HepG2 (cell line): ENCODE measurements around the gene FGF14. TPM values are rescaled to one million over a fixed set of nuclear protein-coding genes. Genes with fewer than 3 reads are reported as not detected.

Experiments
- ATAC-seq: fragments of 200-7000 bp; cut with Tn5 transposase; 3 replicates; pipeline ENCODE4 v1.9.1; 2020; ENCODE audit warnings: mild to moderate bottlenecking, moderate library complexity
- BruUV-seq: library from RNA; stranded (reverse); fragments of 400-500 nt; replicated peaks from 2 replicates; lab custom pipeline; 2021; lab: Mats Ljungman, UMichigan
- CTCF ChIA-PET: fragments of 300-600 bp; formaldehyde crosslinking; extraction: SDS; loops from one replicate; lab custom pipeline; 2021; ENCODE audit warnings: low total read pairs, inconsistent platforms, low intra/inter-chr PET ratio; lab: Yijun Ruan, JAX
- POLR2A ChIA-PET: fragments of 350-600 bp; sonication (Branson Sonifier 250); formaldehyde crosslinking; loops from one replicate; lab custom pipeline; 2020; ENCODE audit warnings: antibody characterized with exemption, inconsistent platforms; lab: Yijun Ruan, JAX
- DNase-seq: peaks from one replicate; pipeline ENCODE4 v3.0.0-alpha.2; 2015; ENCODE audit warnings: low spot score
- FAIRE-seq: peaks from 3 replicates; lab custom pipeline; 2011; peaks lifted over from hg19 to GRCh38; lab: Jason Lieb, UNC
- H2AFZ ChIP-seq: one replicate; pipeline ENCODE4 v1.6.1; 2011; ENCODE audit warnings: low read length, inconsistent platforms
- H3K27ac ChIP-seq: fragments of 300-600 bp; 3 replicates; pipeline ENCODE4 v1.8.0; 2011; ENCODE audit warnings: mixed run types, mild to moderate bottlenecking, mixed read lengths, low read length, inconsistent platforms; ENCODE audit not compliant: insufficient read depth; ENCODE audit errors: extremely low read length
- H3K27me3 ChIP-seq, 2 experiments: fragments of 200-600 bp in 1 of 2; 2 replicates in 1 of 2; 3 replicates in 1 of 2; pipeline versions ENCODE4 v1.6.0 to v1.8.0; 2011; ENCODE audit warnings: low read length in 2 of 2, mild to moderate bottlenecking in 2 of 2, moderate library complexity in 2 of 2, inconsistent platforms in 1 of 2; ENCODE audit not compliant: insufficient read depth in 2 of 2, control insufficient read depth in 1 of 2
- H3K36me3 ChIP-seq, 2 experiments: fragments of 200-600 bp in 1 of 2; replicated peaks in 1 of 2; 2 replicates in 1 of 2; 3 replicates in 1 of 2; pipeline versions ENCODE4 v1.5.1 to v1.8.0; 2011; ENCODE audit warnings: low read length in 2 of 2, inconsistent platforms in 1 of 2; ENCODE audit not compliant: insufficient read depth in 2 of 2, control insufficient read depth in 1 of 2
- H3K4me1 ChIP-seq: 2 replicates; pipeline ENCODE4 v1.5.1; 2012; ENCODE audit warnings: low read length, inconsistent platforms; ENCODE audit not compliant: insufficient read depth
- H3K4me2 ChIP-seq: 2 replicates; pipeline ENCODE4 v1.6.0; 2011; ENCODE audit warnings: low read depth, low read length, inconsistent platforms
- H3K4me3 ChIP-seq, 3 experiments: fragments of 200-600 bp in 1 of 3; sonication (generic), shearing (Covaris generic) in 1 of 3; replicated peaks in 1 of 3; 2 replicates each; pipeline ENCODE4 v1.5.1; 2011 to 2016; ENCODE audit warnings: low read length in 3 of 3, inconsistent platforms in 2 of 3, low read depth in 2 of 3, mild to moderate bottlenecking in 2 of 3, control low read depth in 1 of 3, mixed read lengths in 1 of 3; ENCODE audit not compliant: insufficient read depth in 1 of 3
- H3K79me2 ChIP-seq: one replicate; pipeline ENCODE4 v1.6.1; 2011; ENCODE audit warnings: low read length, inconsistent platforms; ENCODE audit not compliant: insufficient read depth
- H3K9ac ChIP-seq: 2 replicates; pipeline ENCODE4 v1.6.0; 2011; ENCODE audit warnings: mild to moderate bottlenecking, low read depth, low read length, inconsistent platforms; ENCODE audit not compliant: insufficient read depth
- H3K9me3 ChIP-seq: 2 replicates; pipeline ENCODE4 v1.5.1; 2012; ENCODE audit warnings: mild to moderate bottlenecking, low read length
- H4K20me1 ChIP-seq: 2 replicates; pipeline ENCODE4 v1.6.0; 2011; ENCODE audit warnings: inconsistent platforms, mild to moderate bottlenecking, low read length, moderate library complexity; ENCODE audit not compliant: insufficient read depth
- TAF15 ChIP-seq: fragments of 200-400 bp; formaldehyde crosslinking; IDR thresholded peaks from one replicate; pipeline ENCODE4 v1.6.1; 2018; ENCODE audit warnings: mild to moderate bottlenecking, low read depth, low read length; ENCODE audit not compliant: poor library complexity, severe bottlenecking
- TBP ChIP-seq: sonication (generic); formaldehyde crosslinking; IDR thresholded peaks from 2 replicates; pipeline ENCODE4 v1.5.0; 2020; ENCODE audit warnings: missing genetic modification reagents
- ZBTB38 ChIP-seq: sonication (generic); formaldehyde crosslinking; IDR thresholded peaks from 2 replicates; pipeline ENCODE4 v1.5.1; 2020; ENCODE audit warnings: mild to moderate bottlenecking, missing genetic modification reagents
- ZSCAN31 ChIP-seq: sonication (generic); formaldehyde crosslinking; IDR thresholded peaks from 2 replicates; pipeline ENCODE4 v1.5.0; 2020; ENCODE audit warnings: low read depth, mild to moderate bottlenecking, missing genetic modification reagents
- WGBS: methylation state at CpG from one replicate; pipeline ENCODE4 v1.1.6; 2017; ENCODE audit warnings: low lambda C conversion rate; 5-methylcytosine and 5-hydroxymethylcytosine counted together
- in situ Hi-C: cut with HindIII; loops from 2 replicates; pipeline ENCODE4 v1.10.0; 2017; ENCODE audit warnings: low pct_unique_long_range_greater_than_20kb; ENCODE audit not compliant: extremely low pct_ligation_motif_present
- intact Hi-C: fragments of 100-400 bp; cut with micrococcal nuclease; formaldehyde crosslinking; loops from one replicate; pipeline ENCODE4 v1.10.0; 2022; ENCODE audit not compliant: unreplicated experiment
- polyA plus RNA-seq, 8 experiments: library from polyadenylated mRNA; depleted of rRNA in 3 of 8; stranded (reverse) in 7 of 8; unstranded in 1 of 8; fragments of >200 nt; fragmentation: Illumina TruSeq in 4 of 8; extraction: Trizol in 4 of 8; gene quantifications; 2 replicates each; pipeline versions ENCODE4 v1.2.1 to v1.2.3, GENCODE V29; 2011 to 2016; ENCODE audit warnings: low read depth in 4 of 8, missing spikeins in 1 of 8, mixed read lengths in 1 of 8; ENCODE audit not compliant: insufficient read depth in 1 of 8
- total RNA-seq, 5 experiments: library from RNA; depleted of rRNA; stranded (reverse); fragments of >200 nt; fragmentation: Illumina TruSeq; extraction: Trizol; gene quantifications; 2 replicates each; pipeline ENCODE4 v1.2.3, GENCODE V29; 2016; ENCODE audit warnings: low read depth in 1 of 5
- TF ChIP-seq, protein P1 (sequence below): sonication (generic); formaldehyde crosslinking; IDR thresholded peaks from 2 replicates; pipeline ENCODE4 v1.4.0; 2020; ENCODE audit warnings: missing genetic modification reagents
- TF ChIP-seq, protein P2 (sequence below): sonication (generic); formaldehyde crosslinking; IDR thresholded peaks from 2 replicates; pipeline ENCODE4 v1.4.0; 2020; ENCODE audit warnings: mild to moderate bottlenecking, missing genetic modification reagents
- TF ChIP-seq, protein P3 (sequence below): sonication (generic); formaldehyde crosslinking; IDR thresholded peaks from 2 replicates; pipeline ENCODE4 v1.4.0; 2020; ENCODE audit warnings: mild to moderate bottlenecking, missing genetic modification reagents

The FGF14 gene
- total and polyA plus RNA-seq, 2 of the 13 experiments (the other 11 are each of a cell fraction or from before 2014, with no cell fraction given) = not detected

DNA sequence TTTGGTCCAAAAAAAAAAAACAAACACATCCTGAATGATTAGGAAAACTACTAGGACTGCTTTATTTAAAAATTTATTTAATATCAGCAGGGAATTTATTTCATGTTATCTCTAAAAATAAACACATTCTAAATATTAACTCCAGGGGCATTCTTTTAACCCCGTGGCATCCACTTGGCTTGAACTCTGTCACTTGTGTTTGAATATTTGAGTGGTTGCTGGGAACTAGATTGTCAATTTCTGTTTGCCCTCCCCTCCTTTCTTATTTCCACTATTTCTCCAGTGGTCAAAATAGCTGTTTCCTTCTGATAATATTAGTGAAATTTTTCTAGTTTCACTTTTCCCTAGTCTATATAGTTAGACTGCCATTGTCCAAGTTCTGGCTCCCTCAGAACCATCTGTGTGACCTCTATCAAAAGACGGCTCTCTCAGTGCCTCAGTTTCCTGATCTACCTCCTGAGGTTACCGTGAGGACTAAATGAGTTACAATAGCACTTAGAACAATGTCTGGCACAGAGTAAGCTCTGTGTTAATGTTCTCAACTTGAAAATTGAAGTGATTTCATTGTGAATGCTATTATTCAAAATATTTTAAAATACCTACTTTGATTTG, 107.3 kb downstream of the FGF14 start:
- in situ Hi-C loops (no loop called here), intact Hi-C loops (no loop called here)
- Histone ChIP-seq H3K9ac (no peak overlapping the region), H2AFZ (no peak overlapping the region), H3K36me3 (no peaks in the 10 kb centered on the region), H3K4me2 (no peak overlapping the region), H3K4me1 (no peaks in the 10 kb centered on the region), H4K20me1 (no peaks in the 10 kb centered on the region), H3K27me3 (no peaks in the 10 kb centered on the region), H3K9me3 (no peaks in the 10 kb centered on the region), H3K27ac (no peak overlapping the region), H3K79me2 (no peaks in the 10 kb centered on the region), H3K4me3 (no peak overlapping the region)
- WGBS = 4% methylated on average over 3 of the region's 3 CpGs
- DNase-seq (no peak), ATAC-seq (no peak), FAIRE-seq (no peak)
- BruUV-seq = no TSS peak
- ChIA-PET POLR2A (no interaction called here), CTCF (no interaction called here)
- TF ChIP-seq ZBTB38 (CRISPR knock-in tag) (no peak), TAF15 (no peak), ZSCAN31 (CRISPR knock-in tag) (no peak), TBP (no peak)
- TF ChIP-seq, protein P1, sequence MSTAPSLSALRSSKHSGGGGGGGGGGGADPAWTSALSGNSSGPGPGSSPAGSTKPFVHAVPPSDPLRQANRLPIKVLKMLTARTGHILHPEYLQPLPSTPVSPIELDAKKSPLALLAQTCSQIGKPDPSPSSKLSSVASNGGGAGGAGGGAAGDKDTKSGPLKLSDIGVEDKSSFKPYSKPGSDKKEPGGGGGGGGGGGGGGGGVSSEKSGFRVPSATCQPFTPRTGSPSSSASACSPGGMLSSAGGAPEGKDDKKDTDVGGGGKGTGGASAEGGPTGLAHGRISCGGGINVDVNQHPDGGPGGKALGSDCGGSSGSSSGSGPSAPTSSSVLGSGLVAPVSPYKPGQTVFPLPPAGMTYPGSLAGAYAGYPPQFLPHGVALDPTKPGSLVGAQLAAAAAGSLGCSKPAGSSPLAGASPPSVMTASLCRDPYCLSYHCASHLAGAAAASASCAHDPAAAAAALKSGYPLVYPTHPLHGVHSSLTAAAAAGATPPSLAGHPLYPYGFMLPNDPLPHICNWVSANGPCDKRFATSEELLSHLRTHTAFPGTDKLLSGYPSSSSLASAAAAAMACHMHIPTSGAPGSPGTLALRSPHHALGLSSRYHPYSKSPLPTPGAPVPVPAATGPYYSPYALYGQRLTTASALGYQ (CRISPR knock-in tag) = no peak
- TF ChIP-seq, protein P2, sequence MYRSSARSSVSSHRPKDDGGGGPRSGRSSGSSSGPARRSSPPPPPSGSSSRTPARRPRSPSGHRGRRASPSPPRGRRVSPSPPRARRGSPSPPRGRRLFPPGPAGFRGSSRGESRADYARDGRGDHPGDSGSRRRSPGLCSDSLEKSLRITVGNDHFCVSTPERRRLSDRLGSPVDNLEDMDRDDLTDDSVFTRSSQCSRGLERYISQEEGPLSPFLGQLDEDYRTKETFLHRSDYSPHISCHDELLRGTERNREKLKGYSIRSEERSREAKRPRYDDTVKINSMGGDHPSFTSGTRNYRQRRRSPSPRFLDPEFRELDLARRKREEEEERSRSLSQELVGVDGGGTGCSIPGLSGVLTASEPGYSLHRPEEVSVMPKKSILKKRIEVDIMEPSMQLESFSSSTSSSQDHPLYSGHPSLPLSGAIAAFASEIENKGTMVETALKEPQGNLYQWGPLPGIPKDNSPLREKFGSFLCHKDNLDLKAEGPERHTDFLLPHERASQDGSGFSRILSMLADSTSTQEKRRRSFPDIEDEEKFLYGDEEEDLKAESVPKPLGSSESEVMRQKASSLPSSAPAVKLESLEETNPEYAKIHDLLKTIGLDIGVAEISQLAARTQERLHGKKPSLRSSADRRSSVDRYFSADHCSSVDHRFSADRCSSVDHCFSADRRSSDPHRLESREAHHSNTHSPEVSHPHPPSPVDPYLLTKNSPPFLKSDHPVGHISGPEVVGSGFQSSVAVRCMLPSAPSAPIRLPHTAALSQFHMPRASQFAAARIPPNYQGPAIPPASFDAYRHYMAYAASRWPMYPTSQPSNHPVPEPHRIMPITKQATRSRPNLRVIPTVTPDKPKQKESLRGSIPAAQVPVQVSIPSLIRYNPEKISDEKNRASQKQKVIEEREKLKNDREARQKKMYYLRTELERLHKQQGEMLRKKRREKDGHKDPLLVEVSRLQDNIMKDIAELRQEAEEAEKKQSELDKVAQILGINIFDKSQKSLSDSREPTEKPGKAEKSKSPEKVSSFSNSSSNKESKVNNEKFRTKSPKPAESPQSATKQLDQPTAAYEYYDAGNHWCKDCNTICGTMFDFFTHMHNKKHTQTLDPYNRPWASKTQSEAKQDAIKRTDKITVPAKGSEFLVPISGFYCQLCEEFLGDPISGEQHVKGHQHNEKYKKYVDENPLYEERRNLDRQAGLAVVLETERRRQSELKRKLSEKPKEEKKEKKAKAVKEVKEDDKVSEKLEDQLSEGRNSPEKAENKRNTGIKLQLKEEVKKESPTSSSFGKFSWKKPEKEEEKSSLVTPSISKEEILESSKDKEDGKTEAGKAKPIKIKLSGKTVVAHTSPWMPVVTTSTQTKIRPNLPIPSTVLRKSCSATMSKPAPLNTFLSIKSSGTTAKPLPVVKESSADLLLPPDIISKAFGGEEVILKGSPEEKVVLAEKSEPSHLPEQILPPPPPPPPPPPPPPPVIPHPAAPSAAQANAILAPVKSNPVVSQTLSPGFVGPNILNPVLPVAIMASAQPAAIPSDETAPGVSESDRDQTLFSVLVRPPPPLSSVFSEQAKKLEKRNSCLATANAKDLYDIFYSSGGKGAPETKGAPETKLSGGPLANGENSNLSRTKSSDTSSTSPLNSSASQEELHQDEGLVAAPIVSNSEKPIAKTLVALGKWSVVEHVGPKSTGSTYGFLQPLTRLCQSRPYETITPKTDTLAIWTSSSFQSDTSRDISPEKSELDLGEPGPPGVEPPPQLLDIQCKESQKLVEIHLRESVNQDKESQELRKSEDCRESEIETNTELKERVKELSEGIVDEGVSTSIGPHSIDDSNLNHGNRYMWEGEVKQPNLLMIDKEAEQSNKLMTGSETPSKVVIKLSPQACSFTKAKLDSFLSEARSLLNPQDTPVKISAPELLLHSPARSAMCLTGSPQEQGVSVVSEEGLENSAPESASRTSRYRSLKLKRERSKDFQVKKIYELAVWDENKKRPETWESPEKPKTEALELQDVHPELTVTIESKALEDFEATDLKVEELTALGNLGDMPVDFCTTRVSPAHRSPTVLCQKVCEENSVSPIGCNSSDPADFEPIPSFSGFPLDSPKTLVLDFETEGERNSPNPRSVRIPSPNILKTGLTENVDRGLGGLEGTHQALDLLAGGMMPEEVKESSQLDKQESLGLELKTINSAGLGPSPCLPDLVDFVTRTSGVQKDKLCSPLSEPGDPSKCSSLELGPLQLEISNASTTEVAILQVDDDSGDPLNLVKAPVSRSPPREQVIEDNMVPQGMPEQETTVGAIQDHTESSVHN (CRISPR knock-in tag) = no peak
- TF ChIP-seq, protein P3, sequence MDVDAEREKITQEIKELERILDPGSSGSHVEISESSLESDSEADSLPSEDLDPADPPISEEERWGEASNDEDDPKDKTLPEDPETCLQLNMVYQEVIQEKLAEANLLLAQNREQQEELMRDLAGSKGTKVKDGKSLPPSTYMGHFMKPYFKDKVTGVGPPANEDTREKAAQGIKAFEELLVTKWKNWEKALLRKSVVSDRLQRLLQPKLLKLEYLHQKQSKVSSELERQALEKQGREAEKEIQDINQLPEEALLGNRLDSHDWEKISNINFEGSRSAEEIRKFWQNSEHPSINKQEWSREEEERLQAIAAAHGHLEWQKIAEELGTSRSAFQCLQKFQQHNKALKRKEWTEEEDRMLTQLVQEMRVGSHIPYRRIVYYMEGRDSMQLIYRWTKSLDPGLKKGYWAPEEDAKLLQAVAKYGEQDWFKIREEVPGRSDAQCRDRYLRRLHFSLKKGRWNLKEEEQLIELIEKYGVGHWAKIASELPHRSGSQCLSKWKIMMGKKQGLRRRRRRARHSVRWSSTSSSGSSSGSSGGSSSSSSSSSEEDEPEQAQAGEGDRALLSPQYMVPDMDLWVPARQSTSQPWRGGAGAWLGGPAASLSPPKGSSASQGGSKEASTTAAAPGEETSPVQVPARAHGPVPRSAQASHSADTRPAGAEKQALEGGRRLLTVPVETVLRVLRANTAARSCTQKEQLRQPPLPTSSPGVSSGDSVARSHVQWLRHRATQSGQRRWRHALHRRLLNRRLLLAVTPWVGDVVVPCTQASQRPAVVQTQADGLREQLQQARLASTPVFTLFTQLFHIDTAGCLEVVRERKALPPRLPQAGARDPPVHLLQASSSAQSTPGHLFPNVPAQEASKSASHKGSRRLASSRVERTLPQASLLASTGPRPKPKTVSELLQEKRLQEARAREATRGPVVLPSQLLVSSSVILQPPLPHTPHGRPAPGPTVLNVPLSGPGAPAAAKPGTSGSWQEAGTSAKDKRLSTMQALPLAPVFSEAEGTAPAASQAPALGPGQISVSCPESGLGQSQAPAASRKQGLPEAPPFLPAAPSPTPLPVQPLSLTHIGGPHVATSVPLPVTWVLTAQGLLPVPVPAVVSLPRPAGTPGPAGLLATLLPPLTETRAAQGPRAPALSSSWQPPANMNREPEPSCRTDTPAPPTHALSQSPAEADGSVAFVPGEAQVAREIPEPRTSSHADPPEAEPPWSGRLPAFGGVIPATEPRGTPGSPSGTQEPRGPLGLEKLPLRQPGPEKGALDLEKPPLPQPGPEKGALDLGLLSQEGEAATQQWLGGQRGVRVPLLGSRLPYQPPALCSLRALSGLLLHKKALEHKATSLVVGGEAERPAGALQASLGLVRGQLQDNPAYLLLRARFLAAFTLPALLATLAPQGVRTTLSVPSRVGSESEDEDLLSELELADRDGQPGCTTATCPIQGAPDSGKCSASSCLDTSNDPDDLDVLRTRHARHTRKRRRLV (CRISPR knock-in tag) = no peak
